ENCODE measurements around the gene TYW1. TPM values are rescaled to one million over a fixed set of nuclear protein-coding genes. Genes with fewer than 3 reads are reported as not detected.
"Not testable (repeated sequence)": the region's sequence is repeated elsewhere in the genome, so short reads cannot be mapped to it uniquely, and the experiment has no call there.

The TYW1 gene
- total and polyA plus RNA-seq, 2 of the 8 experiments (the other 6 are each of a cell fraction or from before 2014, with no cell fraction given), result 8.8 to 16.2 TPM

DNA sequence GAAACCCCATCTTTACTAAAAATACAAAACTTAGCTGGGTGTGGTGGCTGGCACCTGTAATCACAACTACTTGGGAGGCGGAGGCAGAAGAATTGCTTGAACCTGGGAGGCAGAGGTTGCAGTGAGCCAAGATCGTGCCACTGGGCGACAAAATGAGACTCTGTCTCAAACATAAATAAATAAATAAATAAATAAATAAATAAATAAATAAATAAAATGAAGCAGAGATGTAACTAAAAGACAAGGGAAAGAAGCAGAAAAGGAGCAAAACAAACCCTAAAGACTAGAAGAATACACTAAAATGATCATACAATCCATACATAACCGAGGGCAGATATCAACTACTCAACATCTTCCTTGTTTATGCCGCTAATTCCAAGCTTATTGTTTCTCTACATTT lies 209.8 kb downstream of the TYW1 start (continued):
- no peak for TF ChIP-seq GTF2F1 (IDR thresholded peaks at IDR 0.05; ENCODE audit: borderline replicate concordance, low read depth, low read length)
- no peak for TF ChIP-seq NRF1 (IDR thresholded peaks at IDR 0.05; ENCODE audit: low read depth, low read length)
- TF ChIP-seq CBX8 (IDR thresholded peaks at IDR 0.05; ENCODE audit: borderline replicate concordance, low read depth, low read length), result no peak

DNA sequence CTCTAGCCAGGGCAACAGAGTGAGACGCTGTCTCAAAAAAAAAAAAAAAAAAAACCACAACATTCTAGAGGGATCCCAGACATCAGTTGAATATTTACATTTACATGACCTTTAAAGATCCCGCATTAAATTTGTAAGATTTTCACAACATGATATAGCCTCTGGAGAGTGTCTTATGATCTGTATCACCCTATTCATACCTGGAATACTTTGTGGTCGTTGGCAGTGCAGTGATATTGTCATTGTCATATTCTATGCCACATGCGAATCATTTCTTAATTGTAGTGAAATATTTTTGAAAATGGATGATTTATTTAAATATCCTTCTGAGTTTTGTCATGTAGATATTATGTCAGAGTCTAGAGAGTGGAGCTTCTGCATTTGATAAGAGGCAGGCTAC lies 212.0 kb downstream of the TYW1 start:
- H3K23me2 ChIP-seq (ENCODE audit: low read depth, low read length), result not testable (repeated sequence)

More for the DNA sequence above, 212.0 kb downstream of the TYW1 start:
- H3K27me3 ChIP-seq (replicated peaks in 1 of 4; ENCODE audit: control insufficient read depth in 3 of 4, extremely low read depth in 1 of 4, insufficient read depth in 3 of 4, low read length in 3 of 4); CTCF ChIA-PET (ENCODE audit: partially characterized antibody); H2AK5ac ChIP-seq (ENCODE audit: low read depth, low read length); H3K56ac ChIP-seq (replicated peaks; ENCODE audit: insufficient read length, low read depth, low read length); H2BK15ac ChIP-seq (ENCODE audit: low read length); H3K79me1 ChIP-seq (ENCODE audit: low read depth, low read length); H3K4me1 ChIP-seq (replicated peaks in 1 of 4; ENCODE audit: control insufficient read depth in 3 of 4, insufficient read depth in 4 of 4, low read length in 3 of 4); H2AFZ ChIP-seq (ENCODE audit: low read length); H3K9me3 ChIP-seq (ENCODE audit: insufficient read depth in 2 of 2, low read depth in 1 of 2, low read length in 1 of 2); H2BK120ac ChIP-seq (replicated peaks; ENCODE audit: low read depth, low read length); H4K5ac ChIP-seq (ENCODE audit: insufficient read length, low read depth, low read length); H3K36me3 ChIP-seq (ENCODE audit: control insufficient read depth in 2 of 4, insufficient read depth in 4 of 4, low read length in 3 of 4); H3K23ac ChIP-seq (ENCODE audit: insufficient read length); H4K91ac ChIP-seq (replicated peaks; ENCODE audit: insufficient read length, low read length); H3K18ac ChIP-seq (ENCODE audit: extremely low read depth, low read length); H2BK5ac ChIP-seq (ENCODE audit: low read depth, low read length); H3K27ac ChIP-seq (ENCODE audit: low read depth, low read length); H2BK12ac ChIP-seq (ENCODE audit: low read depth, low read length); H3K9ac ChIP-seq (replicated peaks in 1 of 4; ENCODE audit: extremely low read depth in 1 of 4, low read depth in 3 of 4, low read length in 3 of 4); FAIRE-seq; H3K4me3 ChIP-seq (ENCODE audit: extremely low read depth in 1 of 4, insufficient read depth in 2 of 4, low read depth in 3 of 4, low read length in 4 of 4); DNase-seq (ENCODE audit: low read depth in 1 of 2, low spot score in 2 of 2); H2BK20ac ChIP-seq (ENCODE audit: low read length); H3K4ac ChIP-seq (replicated peaks; ENCODE audit: insufficient read length, low read depth, low read length); POLR2A ChIA-PET (ENCODE audit: partially characterized antibody); H4K8ac ChIP-seq (ENCODE audit: extremely low read depth, insufficient read depth, low read length); H3K4me2 ChIP-seq (ENCODE audit: insufficient read depth in 1 of 2, low read depth in 2 of 2, low read length in 2 of 2); H3K79me2 ChIP-seq (ENCODE audit: control insufficient read depth in 1 of 2, insufficient read depth in 2 of 2, low read length in 2 of 2); H3K14ac ChIP-seq (ENCODE audit: insufficient read length); H4K20me1 ChIP-seq (replicated peaks in 1 of 2; ENCODE audit: control insufficient read depth in 1 of 2, insufficient read depth in 2 of 2, low read length in 2 of 2): not testable (repeated sequence)
- 94% methylated on average over 3 of the region's 4 CpGs; no CpG with 5 or more reads in 1 of the 2 experiments for WGBS, 2 experiments (ENCODE audit: extremely low coverage in 1 of 2, insufficient coverage in 1 of 2, insufficient read length in 1 of 2, insufficient replicate concordance in 2 of 2, low coverage in 1 of 2, low lambda C conversion rate in 2 of 2, missing lambda C conversion rate in 1 of 2)

Measured in H1 (cell line).